Activated naive CD8-positive, alpha-beta T cell treated with anti-CD3 and anti-CD28 coated beads for 36 hours (primary cell): ENCODE data around the gene TMEM254. TPM values are rescaled to one million over a fixed set of nuclear protein-coding genes. Genes with fewer than 3 reads are reported as not detected.
"Not testable (repeated sequence)": the region's sequence is repeated elsewhere in the genome, so short reads cannot be mapped to it uniquely, and the experiment has no call there.

ENCODE experiments used
- DNase-seq: peaks from one replicate; pipeline ENCODE4 v3.0.0; 2021
- H3K27ac Mint-ChIP-seq: one replicate; pipeline ENCODE4 v1.8.0; 2022; ENCODE audit warnings: mild to moderate bottlenecking, moderate library complexity, mixed read lengths
- H3K27me3 Mint-ChIP-seq: one replicate; pipeline ENCODE4 v1.8.0; 2022; ENCODE audit warnings: mild to moderate bottlenecking, mixed read lengths
- H3K36me3 Mint-ChIP-seq: one replicate; pipeline ENCODE4 v1.8.0; 2021; ENCODE audit warnings: mild to moderate bottlenecking, mixed read lengths
- H3K4me1 Mint-ChIP-seq: one replicate; pipeline ENCODE4 v1.8.0; 2021; ENCODE audit warnings: mixed read lengths
- H3K4me3 Mint-ChIP-seq: one replicate; pipeline ENCODE4 v1.8.0; 2022; ENCODE audit warnings: mild to moderate bottlenecking, moderate library complexity, mixed read lengths
- H3K9me3 Mint-ChIP-seq: one replicate; pipeline ENCODE4 v1.8.0; 2022; ENCODE audit warnings: mixed read lengths
- total RNA-seq, 2 experiments: library from RNA; stranded (reverse); gene quantifications; one replicate each; pipeline ENCODE4 v1.2.3, GENCODE V29; 2021

TMEM254 gene
- total RNA-seq, 2 experiments from 2014 or later = 11.1 to 14.7 TPM

- H3K27ac Mint-ChIP-seq = no peak overlapping the region
- H3K27me3 Mint-ChIP-seq = no peaks in the 10 kb centered on the region
- H3K4me3 Mint-ChIP-seq = no peak overlapping the region
- H3K9me3 Mint-ChIP-seq = no peaks in the 10 kb centered on the region
- H3K4me1 Mint-ChIP-seq = no peaks in the 10 kb centered on the region
- no peaks in the 10 kb centered on the region for H3K36me3 Mint-ChIP-seq
- DNase-seq = no peak
Measured at GRCh38 chr10:80064120-80064886, 14.2 kb upstream of the TMEM254 start.

- Mint-ChIP-seq H3K4me1 (no peaks in the 10 kb centered on the region), H3K27ac (no peak overlapping the region), H3K9me3 (no peaks in the 10 kb centered on the region), H3K36me3 (no peaks in the 10 kb centered on the region), H3K27me3 (no peaks in the 10 kb centered on the region), H3K4me3 (no peak overlapping the region)
- no peak for DNase-seq
Measured at GRCh38 chr10:80066809-80067208, 11.7 kb upstream of the TMEM254 start.

- H3K4me1 Mint-ChIP-seq, DNase-seq, H3K27ac Mint-ChIP-seq, H3K9me3 Mint-ChIP-seq, H3K4me3 Mint-ChIP-seq, H3K27me3 Mint-ChIP-seq, H3K36me3 Mint-ChIP-seq: not testable (repeated sequence)
Measured at GRCh38 chr10:80067821-80068220, 10.6 kb upstream of the TMEM254 start.

DNA sequence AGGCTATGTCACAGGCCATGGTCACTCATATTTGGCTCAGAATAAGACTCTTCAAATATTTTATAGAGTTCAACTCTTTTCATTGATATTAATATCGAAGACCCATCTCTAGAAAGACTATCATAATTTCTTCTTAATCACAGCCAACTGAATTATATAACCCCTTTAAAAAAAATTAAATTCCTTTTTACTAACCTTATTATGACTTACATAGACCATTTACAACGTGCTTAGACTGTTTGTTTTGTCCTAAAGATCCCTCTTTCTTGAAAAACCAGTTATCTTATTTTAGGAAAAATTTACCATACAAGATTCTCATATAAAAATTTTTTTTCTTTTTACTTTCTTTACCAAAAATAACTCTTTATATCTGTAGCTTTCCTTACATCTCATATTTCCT, 10.2 kb upstream of the TMEM254 start:
- Mint-ChIP-seq H3K27ac (no peak overlapping the region), H3K36me3 (no peaks in the 10 kb centered on the region), H3K4me3 (no peak overlapping the region), H3K27me3 (no peaks in the 10 kb centered on the region), H3K9me3 (no peaks in the 10 kb centered on the region), H3K4me1 (no peaks in the 10 kb centered on the region)
- no peak for DNase-seq

DNA sequence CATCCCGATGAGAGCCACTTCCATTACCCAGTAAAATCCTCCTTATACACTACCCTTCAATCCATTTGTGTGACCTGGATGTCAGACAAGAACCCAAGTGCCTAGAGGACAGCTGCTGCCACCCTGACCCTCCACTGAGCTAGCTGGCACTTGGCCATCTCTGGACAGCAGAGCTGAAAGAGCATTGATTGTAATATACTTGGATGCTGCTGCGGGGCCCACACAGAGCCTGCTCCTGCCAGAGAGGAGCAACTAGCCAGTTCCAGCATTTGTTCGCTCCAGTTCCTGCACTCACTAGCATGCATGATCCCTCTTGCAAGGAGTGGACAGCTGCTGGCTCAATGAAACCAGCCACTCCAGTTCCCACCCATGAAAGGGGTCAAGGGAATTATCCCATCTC, 8.4 kb upstream of the TMEM254 start:
- H3K9me3 Mint-ChIP-seq = no peaks in the 10 kb centered on the region
- no peaks in the 10 kb centered on the region for H3K36me3 Mint-ChIP-seq
- no peaks in the 10 kb centered on the region for H3K27me3 Mint-ChIP-seq
- no peak overlapping the region for H3K4me3 Mint-ChIP-seq
- no peaks in the 10 kb centered on the region for H3K4me1 Mint-ChIP-seq
- H3K27ac Mint-ChIP-seq = no peak overlapping the region
- DNase-seq = no peak

GRCh38 chr10:80072584-80072983, 5.9 kb upstream of the TMEM254 start:
- Mint-ChIP-seq H3K27me3 (no peaks in the 10 kb centered on the region), H3K27ac (no peak overlapping the region), H3K36me3 (peaks cover 8% of the 10 kb centered on the region), H3K4me3 (no peak overlapping the region), H3K4me1 (peaks cover 7% of the 10 kb centered on the region), H3K9me3 (no peaks in the 10 kb centered on the region)
- DNase-seq = no peak

GRCh38 chr10:80075781-80076180, 2.7 kb upstream of the TMEM254 start:
- no peak for DNase-seq
- no peaks in the 10 kb centered on the region for H3K9me3 Mint-ChIP-seq
- H3K4me1 Mint-ChIP-seq = peaks cover 25% of the 10 kb centered on the region
- H3K4me3 Mint-ChIP-seq = no peak overlapping the region
- H3K27me3 Mint-ChIP-seq = no peaks in the 10 kb centered on the region
- H3K36me3 Mint-ChIP-seq = peaks cover 9% of the 10 kb centered on the region
- no peak overlapping the region for H3K27ac Mint-ChIP-seq

- Mint-ChIP-seq H3K27ac (peak overlapping the region; percentile 94), H3K9me3 (no peaks in the 10 kb centered on the region), H3K27me3 (no peaks in the 10 kb centered on the region), H3K4me1 (peaks cover 25% of the 10 kb centered on the region), H3K36me3 (peaks cover 9% of the 10 kb centered on the region), H3K4me3 (peak overlapping the region; percentile 99)
- DNase-seq = no peak
Measured at GRCh38 chr10:80077869-80078447, 507 bp upstream of the TMEM254 start.

DNA sequence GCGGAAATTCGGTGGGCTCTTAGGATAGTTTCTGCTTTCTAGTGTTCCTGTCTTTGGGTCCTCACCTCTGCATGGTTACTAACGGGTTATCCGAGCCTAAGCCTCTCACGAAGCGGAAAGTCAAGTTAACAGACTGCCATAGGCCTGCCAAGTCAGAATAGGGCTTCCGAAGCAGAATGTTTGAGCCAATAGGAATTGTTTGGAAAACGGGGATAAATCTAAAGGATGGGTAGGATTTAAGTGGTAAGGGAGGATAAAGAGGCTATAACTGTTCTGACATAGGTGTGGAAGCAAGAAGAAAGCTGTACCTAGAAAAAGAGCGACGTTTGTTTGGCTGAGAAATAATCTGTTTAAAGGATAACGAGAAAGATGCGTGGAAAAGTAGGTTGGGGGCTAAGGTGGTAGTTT, 851 bp downstream of the TMEM254 start:
- Mint-ChIP-seq H3K27me3 (no peaks in the 10 kb centered on the region), H3K4me3 (peak overlapping the region; percentile 99), H3K36me3 (peaks cover 9% of the 10 kb centered on the region), H3K27ac (peak overlapping the region; percentile 94), H3K9me3 (no peaks in the 10 kb centered on the region), H3K4me1 (peaks cover 25% of the 10 kb centered on the region)
- no peak for DNase-seq

DNA sequence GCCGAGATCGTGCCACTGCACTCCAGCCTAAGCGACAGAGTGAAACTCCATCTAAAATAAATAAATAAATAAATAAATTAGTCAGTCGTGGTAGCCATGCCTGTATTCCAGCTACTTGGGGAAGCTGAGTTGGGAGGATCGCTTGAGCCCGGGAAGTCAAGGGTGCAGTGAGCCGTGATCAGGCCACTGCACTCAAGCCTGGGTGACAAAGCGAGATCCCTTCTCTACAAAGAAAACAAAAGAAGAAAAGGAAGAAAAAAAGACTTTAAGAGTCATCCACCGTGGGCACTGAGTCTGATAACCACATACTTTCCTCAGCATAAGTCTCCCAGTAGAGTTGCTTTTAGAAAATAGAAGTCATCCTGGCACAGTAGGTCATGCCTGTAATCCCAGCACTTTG, 2.6 kb downstream of the TMEM254 start:
- Mint-ChIP-seq H3K36me3 (peaks cover 5% of the 10 kb centered on the region), H3K9me3 (no peaks in the 10 kb centered on the region), H3K27ac (no peak overlapping the region), H3K27me3 (no peaks in the 10 kb centered on the region), H3K4me3 (no peak overlapping the region), H3K4me1 (peaks cover 21% of the 10 kb centered on the region)
- no peak for DNase-seq

GRCh38 chr10:80081801-80082750, 3.6 kb downstream of the TMEM254 start:
- H3K4me3 Mint-ChIP-seq = no peak overlapping the region
- no peak overlapping the region for H3K27ac Mint-ChIP-seq
- no peak for DNase-seq
- peaks cover 19% of the 10 kb centered on the region for H3K4me1 Mint-ChIP-seq
- no peaks in the 10 kb centered on the region for H3K9me3 Mint-ChIP-seq
- peaks cover 2% of the 10 kb centered on the region for H3K36me3 Mint-ChIP-seq
- H3K27me3 Mint-ChIP-seq = no peaks in the 10 kb centered on the region

DNA sequence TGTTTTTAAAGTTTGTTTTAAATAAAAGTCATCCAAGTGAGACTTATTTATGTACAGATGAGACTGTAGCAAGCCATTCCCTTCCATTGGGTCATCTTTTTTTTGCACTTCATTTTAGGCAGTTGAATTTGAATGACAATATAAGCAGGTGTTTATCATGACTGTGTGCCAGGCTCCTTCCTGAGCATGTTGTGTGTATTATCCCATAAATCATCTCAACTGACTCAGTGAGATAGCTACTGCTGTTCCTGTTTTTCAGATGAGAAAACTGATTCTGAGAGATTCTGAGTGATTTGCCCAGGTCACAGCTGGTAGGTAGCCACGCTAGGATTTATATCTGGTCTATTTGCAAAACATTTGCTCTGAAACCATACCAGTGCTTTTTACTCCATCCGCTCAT, 11.7 kb downstream of the TMEM254 start:
- Mint-ChIP-seq H3K36me3 (peaks cover 2% of the 10 kb centered on the region), H3K4me1 (no peaks in the 10 kb centered on the region), H3K27me3 (no peaks in the 10 kb centered on the region), H3K4me3 (no peak overlapping the region), H3K9me3 (no peaks in the 10 kb centered on the region), H3K27ac (no peak overlapping the region)
- DNase-seq = no peak

DNA sequence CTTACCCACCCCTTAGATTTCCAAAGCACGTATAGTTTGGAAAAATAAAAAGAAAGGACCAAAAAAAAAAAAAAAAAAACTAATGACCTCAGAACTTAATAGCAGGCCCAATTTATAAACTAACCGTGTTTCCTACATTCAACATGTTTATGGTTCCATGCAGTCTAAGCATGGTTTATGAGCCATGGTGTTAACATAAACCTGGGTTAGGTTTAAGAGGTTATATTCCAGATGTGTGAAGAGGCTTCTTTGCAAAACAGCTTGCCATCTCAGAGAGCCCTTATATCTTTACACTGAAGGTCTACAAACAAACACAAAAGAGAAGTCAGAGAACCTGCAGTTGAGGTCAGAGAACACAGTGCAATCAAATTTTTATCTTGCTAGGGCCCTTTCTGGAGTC, 15.8 kb downstream of the TMEM254 start:
- Mint-ChIP-seq H3K27ac (no peak overlapping the region), H3K9me3 (no peaks in the 10 kb centered on the region), H3K4me3 (no peak overlapping the region), H3K4me1 (no peaks in the 10 kb centered on the region), H3K27me3 (peaks cover 1% of the 10 kb centered on the region), H3K36me3 (peaks cover 2% of the 10 kb centered on the region)
- DNase-seq = no peak

GRCh38 chr10:80098272-80098671, 19.8 kb downstream of the TMEM254 start:
- DNase-seq, H3K4me3 Mint-ChIP-seq, H3K27me3 Mint-ChIP-seq, H3K36me3 Mint-ChIP-seq, H3K4me1 Mint-ChIP-seq, H3K9me3 Mint-ChIP-seq, H3K27ac Mint-ChIP-seq: not testable (repeated sequence)

DNA sequence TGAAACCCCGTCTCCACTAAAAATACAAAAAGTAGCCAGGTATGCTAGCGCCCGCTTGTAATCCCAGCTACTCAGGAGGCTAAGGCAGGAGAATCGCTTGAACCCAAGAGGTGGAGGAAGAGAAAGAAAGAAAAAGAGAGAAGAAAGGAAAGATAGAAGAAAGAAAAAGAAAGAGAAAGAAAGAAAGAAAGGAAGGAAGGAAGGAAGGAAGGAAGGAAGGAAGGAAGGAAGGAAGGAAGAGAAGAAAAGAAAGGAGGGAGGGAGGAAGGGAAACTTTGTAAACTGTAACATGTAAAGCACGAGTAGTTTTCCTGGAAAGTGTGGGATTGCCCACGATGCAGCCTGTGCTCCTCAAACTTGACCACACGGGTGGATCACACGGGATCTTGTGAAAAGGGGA, 20.8 kb downstream of the TMEM254 start:
- not testable (repeated sequence) for H3K9me3 Mint-ChIP-seq, H3K4me1 Mint-ChIP-seq, H3K4me3 Mint-ChIP-seq, H3K27ac Mint-ChIP-seq, H3K27me3 Mint-ChIP-seq, DNase-seq, H3K36me3 Mint-ChIP-seq
